Measurements from ENCODE around the gene EVPL. TPM values are rescaled to one million over a fixed set of nuclear protein-coding genes. Genes with fewer than 3 reads are reported as not detected.
"Not testable (repeated sequence)": the region's sequence is repeated elsewhere in the genome, so short reads cannot be mapped to it uniquely, and the experiment has no call there.

The EVPL gene
- total and polyA plus RNA-seq, 2 donors = 9.0 to 12.5 TPM

DNA sequence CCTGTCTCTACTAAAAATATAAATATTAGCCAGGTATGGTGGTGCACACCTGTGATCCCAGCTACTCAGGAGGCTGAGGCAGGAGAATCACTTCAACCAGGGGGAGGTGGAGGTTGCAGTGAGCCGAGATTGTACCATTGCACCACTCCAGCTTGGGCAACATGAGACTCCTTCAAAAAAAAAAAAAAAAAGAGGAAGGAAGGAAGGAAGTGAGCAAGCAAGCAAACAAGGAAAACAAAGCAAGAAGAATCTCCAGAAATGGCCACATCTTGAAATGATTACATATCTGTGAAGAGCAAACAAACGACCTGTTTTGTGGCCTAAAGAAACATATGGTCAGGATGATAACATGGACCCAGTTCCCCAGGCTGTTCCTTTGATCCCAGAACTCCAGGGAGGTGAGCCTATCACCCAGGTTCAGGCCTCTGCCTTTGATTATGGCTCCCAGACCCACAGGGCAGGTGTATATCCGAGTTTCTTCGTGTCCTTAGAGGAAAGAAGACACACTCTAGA is 57.0 kb downstream of the EVPL start:
- peaks cover 4% of the 10 kb centered on the region for H3K36me3 ChIP-seq (ENCODE audit: insufficient read depth)
- no peak overlapping the region for H3K27ac ChIP-seq (ENCODE audit: low read depth)
- no peak for DNase-seq (ENCODE audit: extremely low spot score)

DNA sequence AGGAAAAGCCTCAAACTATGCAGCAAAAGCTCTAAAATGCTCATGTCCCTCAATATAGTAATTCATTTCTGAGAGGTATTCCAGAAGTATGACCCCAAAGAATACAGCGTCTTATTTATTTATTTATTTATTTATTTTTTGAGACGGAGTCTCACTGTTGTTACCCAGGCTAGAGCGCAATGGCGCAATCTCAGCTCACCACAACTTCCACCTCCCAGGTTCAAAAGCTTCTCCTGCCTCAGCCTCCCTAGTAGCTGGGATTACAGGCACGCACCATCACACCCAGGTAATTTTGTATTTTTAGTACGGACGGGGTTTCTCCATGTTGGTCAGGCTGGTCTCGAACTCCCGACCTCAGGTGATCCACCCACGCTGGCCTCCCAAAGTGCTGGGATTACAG is 58.1 kb downstream of the EVPL start:
- H3K4me1 ChIP-seq (ENCODE audit: insufficient read depth); H3K27ac ChIP-seq (ENCODE audit: low read depth); DNase-seq (ENCODE audit: extremely low spot score); H3K4me3 ChIP-seq (ENCODE audit: low read depth, low read length); H3K36me3 ChIP-seq (ENCODE audit: insufficient read depth): not testable (repeated sequence)
- 94% methylated on average over 10 of the region's 10 CpGs for WGBS

More for the DNA sequence above, 57.0 kb downstream of the EVPL start:
- WGBS = 62% methylated on average over 4 of the region's 4 CpGs
- no peak overlapping the region for H3K4me3 ChIP-seq (ENCODE audit: low read depth, low read length)
- H3K4me1 ChIP-seq (ENCODE audit: insufficient read depth) = no peaks in the 10 kb centered on the region

DNA sequence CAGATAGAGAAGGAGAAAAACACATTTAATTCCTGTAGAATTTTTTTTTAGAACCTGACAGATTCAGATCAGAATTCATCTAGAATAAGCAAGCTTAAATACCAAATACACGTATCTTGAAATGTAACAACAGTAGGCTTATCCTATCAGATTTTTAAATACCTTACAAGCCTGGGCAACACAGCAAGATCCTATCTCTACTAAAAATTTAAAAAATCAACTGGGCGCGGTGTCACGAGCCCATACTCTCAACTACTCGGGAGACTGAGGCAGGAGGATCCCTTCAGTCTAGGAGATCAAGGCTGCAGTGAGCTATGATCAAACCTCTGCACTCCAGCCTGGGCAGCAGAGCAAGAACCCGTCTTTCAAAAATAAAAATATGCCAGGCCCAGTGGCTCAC is 61.6 kb downstream of the EVPL start:
- WGBS = 81% methylated on average over 6 of the region's 6 CpGs
- no peak for DNase-seq (ENCODE audit: extremely low spot score)
- Histone ChIP-seq H3K4me1 (ENCODE audit: insufficient read depth) (no peaks in the 10 kb centered on the region), H3K36me3 (ENCODE audit: insufficient read depth) (peaks cover 1% of the 10 kb centered on the region), H3K4me3 (ENCODE audit: low read depth, low read length) (no peak overlapping the region), H3K27ac (ENCODE audit: low read depth) (peak overlapping the region; percentile 60)

DNA sequence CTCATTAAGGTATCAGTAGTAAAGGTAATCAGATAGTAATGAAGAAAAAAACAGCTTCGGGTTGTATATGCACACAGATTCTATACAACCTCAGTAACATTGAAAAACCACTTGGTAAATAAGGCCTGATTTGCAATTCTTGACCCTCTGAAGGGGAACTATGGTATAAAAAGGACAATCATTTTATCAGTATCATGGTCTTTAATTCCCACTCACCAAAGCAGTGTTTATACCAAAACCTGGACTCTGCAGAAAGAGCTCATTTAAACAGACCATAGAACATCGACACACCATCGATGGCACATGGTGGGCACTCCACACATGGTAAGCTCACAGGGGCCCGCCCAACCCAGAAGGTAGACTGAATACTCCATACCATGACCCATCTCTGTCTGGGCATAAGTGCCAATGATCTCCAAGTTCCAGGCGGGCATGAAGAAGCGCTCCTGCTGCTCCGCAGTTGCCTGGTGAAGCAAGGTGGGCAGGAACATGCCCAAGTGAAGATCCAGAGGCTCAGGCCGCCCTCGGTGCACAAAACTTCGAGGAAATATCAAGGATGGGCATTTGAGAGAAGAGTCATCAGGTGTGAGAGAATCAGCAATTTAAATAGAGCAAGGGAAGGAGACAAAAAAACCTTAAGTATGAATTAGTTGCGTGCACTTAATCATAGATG is 67.1 kb downstream of the EVPL start:
- Histone ChIP-seq H3K4me1 (ENCODE audit: insufficient read depth) (no peaks in the 10 kb centered on the region), H3K4me3 (ENCODE audit: low read depth, low read length) (no peak overlapping the region), H3K27ac (ENCODE audit: low read depth) (no peak overlapping the region), H3K36me3 (ENCODE audit: insufficient read depth) (no peaks in the 10 kb centered on the region)
- WGBS = 95% methylated on average over 11 of the region's 11 CpGs
- no peak for DNase-seq (ENCODE audit: extremely low spot score)

DNA sequence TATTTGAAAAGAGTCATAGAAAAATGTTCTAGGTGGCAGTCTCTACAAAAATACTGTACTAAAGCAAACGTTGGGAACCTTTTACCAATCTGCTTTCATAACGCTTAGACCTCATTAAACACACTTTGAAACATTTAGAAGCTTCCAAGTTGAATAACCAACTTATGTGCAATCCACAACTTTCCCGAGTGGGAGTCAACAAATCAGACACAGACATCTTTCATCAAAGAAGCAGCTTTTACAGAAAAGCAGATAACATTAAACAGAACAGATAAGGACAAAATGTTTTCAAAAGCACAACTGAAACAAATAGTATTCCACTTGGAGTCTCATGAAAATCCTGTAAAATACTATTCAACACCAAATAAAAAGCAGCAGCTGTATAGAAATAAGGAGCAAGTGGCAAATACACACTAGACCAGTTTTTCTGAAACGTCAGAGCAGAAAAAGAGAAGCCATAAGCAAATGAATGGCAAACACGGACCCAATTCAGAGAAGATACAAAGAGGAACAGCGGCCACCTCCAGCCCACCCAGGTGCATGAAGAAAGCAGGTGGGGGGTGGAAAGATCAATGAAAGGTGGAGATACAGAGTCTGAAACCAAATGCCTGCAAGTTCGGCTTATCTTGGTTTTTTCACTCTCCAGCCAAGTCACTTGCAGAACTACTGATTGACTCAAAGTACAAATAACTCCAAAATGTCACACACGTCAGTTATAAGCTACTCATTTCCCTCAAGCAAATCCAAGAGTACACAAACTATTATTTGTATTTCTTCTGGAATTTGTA is 67.9 kb downstream of the EVPL start:
- no peak overlapping the region for H3K4me3 ChIP-seq (ENCODE audit: low read depth, low read length)
- no peak for DNase-seq (ENCODE audit: extremely low spot score)

More for the DNA sequence above, 67.9 kb downstream of the EVPL start:
- H3K27ac ChIP-seq (ENCODE audit: low read depth) = peak overlapping the region; percentile 18
- no peaks in the 10 kb centered on the region for H3K4me1 ChIP-seq (ENCODE audit: insufficient read depth)
- 60% methylated on average over 8 of the region's 8 CpGs for whole genome bisulfite sequencing
- H3K36me3 ChIP-seq (ENCODE audit: insufficient read depth) = no peaks in the 10 kb centered on the region

Other genes with a start within 250 kb of the EVPL start
- gene UNK, start 242.5 kb downstream of the EVPL start, total RNA-seq = 58.1 TPM
- gene UNK, start 242.5 kb downstream of the EVPL start, polyA plus RNA-seq = 29.1 TPM
- gene UNC13D, start 182.9 kb downstream of the EVPL start, total RNA-seq = 10.6 TPM
- gene UNC13D, start 182.9 kb downstream of the EVPL start, polyA plus RNA-seq = 13.0 TPM
- 16.2 TPM for gene WBP2, start 172.0 kb downstream of the EVPL start, total RNA-seq
- 142 TPM for gene WBP2, start 172.0 kb downstream of the EVPL start, polyA plus RNA-seq
- 28.9 TPM for gene TRIM47, start 148.7 kb downstream of the EVPL start, total RNA-seq
- 55.8 TPM for gene TRIM47, start 148.7 kb downstream of the EVPL start, polyA plus RNA-seq
- 15.2 TPM for gene TRIM65, start 130.4 kb downstream of the EVPL start, total RNA-seq
- 21.5 TPM for gene TRIM65, start 130.4 kb downstream of the EVPL start, polyA plus RNA-seq
- gene MRPL38, start 122.4 kb downstream of the EVPL start, total RNA-seq = 18.3 TPM
- gene MRPL38, start 122.4 kb downstream of the EVPL start, polyA plus RNA-seq = 61.3 TPM
- gene FBF1, start 86.3 kb downstream of the EVPL start, total RNA-seq = 10.7 TPM
- 7.9 TPM for gene FBF1, start 86.3 kb downstream of the EVPL start, polyA plus RNA-seq
- 76.0 TPM for gene ACOX1, start 48.1 kb downstream of the EVPL start, total RNA-seq
- gene ACOX1, start 48.1 kb downstream of the EVPL start, polyA plus RNA-seq = 15.1 TPM
- gene TEN1, start 48.1 kb downstream of the EVPL start, total RNA-seq = 13.9 TPM
- gene TEN1, start 48.1 kb downstream of the EVPL start, polyA plus RNA-seq = 16.2 TPM
- gene CDK3, start 26.5 kb downstream of the EVPL start, total RNA-seq = 3.5 TPM
- gene CDK3, start 26.5 kb downstream of the EVPL start, polyA plus RNA-seq = 4.9 TPM
- 34.7 TPM for gene SRP68, start 45.2 kb upstream of the EVPL start, total RNA-seq
- 54.8 TPM for gene SRP68, start 45.2 kb upstream of the EVPL start, polyA plus RNA-seq
- gene GALR2, start 47.5 kb upstream of the EVPL start, total RNA-seq = not detected
- 0.09 TPM for gene GALR2, start 47.5 kb upstream of the EVPL start, polyA plus RNA-seq
- not detected for gene ZACN, start 51.9 kb upstream of the EVPL start, total RNA-seq
- 2.2 TPM for gene ZACN, start 51.9 kb upstream of the EVPL start, polyA plus RNA-seq
- 75.3 TPM for gene EXOC7, start 76.5 kb upstream of the EVPL start, total RNA-seq
- gene EXOC7, start 76.5 kb upstream of the EVPL start, polyA plus RNA-seq = 74.8 TPM
- 0.90 TPM for gene FOXJ1, start 113.9 kb upstream of the EVPL start, total RNA-seq
- gene FOXJ1, start 113.9 kb upstream of the EVPL start, polyA plus RNA-seq = 1.4 TPM
- 1.9 TPM for gene RNF157, start 213.2 kb upstream of the EVPL start, total RNA-seq
- 5.8 TPM for gene RNF157, start 213.2 kb upstream of the EVPL start, polyA plus RNA-seq
- 5.4 TPM for gene UBALD2, start 238.0 kb upstream of the EVPL start, total RNA-seq
- gene UBALD2, start 238.0 kb upstream of the EVPL start, polyA plus RNA-seq = 22.4 TPM